ENCODE data around the gene SPRYD3. TPM values are rescaled to one million over a fixed set of nuclear protein-coding genes. Genes with fewer than 3 reads are reported as not detected.
A peak's percentile ranks its signal among the peaks of the same experiment; 100 is the strongest.

Gene SPRYD3
- total RNA-seq, 1 donor, result 33.0 TPM

GRCh38 chr12:53048033-53048779 is 31.0 kb downstream of the SPRYD3 start:
- no peak for TF ChIP-seq CTCF (IDR thresholded peaks at IDR 0.05; ENCODE audit: insufficient read depth, low read length)
- no peak for DNase-seq (ENCODE audit: low read depth)
- H3K4me3 ChIP-seq (ENCODE audit: low read depth, low read length), result peak overlapping the region; percentile 88

- H3K4me3 ChIP-seq (ENCODE audit: low read depth, low read length), result peak overlapping the region; percentile 89
- no peak for TF ChIP-seq CTCF (IDR thresholded peaks at IDR 0.05; ENCODE audit: insufficient read depth, low read length)
- peak; percentile 79 for DNase-seq (ENCODE audit: low read depth)
Observed at GRCh38 chr12:53047221-53048032, 31.8 kb downstream of the SPRYD3 start.

DNA sequence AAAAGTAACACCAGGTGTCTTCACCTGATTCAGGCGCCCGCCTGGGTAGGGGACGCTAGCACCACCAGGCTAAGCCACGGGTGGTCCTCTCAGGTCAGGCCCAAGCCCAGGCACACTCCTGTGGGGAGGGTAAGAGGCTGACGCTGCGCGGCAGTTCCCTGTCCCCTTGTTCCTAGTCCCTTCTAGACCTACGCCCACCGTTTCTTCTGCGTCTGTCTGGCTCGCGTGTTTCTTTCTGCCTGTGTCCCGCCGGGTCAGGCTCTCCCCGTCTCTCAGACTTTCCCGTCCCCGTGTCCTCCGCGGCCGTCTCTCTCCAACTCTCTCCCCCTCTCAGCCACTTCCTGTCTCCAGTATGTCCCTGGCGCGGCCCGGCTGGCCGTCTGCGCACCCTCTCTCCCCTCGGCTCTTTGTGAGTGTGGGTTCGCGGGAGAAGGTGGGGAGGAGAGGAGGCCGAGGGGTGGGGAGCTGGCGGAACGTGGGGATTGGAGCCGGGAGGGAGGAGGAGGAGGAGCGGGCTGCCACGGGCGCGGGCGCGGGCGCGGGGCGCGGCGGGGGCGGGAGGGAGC is 32.5 kb downstream of the SPRYD3 start:
- peak; percentile 88 for DNase-seq (ENCODE audit: low read depth)
- TF ChIP-seq CTCF (IDR thresholded peaks at IDR 0.05; ENCODE audit: insufficient read depth, low read length), result no peak
- peak overlapping the region; percentile 89 for H3K4me3 ChIP-seq (ENCODE audit: low read depth, low read length)

DNA sequence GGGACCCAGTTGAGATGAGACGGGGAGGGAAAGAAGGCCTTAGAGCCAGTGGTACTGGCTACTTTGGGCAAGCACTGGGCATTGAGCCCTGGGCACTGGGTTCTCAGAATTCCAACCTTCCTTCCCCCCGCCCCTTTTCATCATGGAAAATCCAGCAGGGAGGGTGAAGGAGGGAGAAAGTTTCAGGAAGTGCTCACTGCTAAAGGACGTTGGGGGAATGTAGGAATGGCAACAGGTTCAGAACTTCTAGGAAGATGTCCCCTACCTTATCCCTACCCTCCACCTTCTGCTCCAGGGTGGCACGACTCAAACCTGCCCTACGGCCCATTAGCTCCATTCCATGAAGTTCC is 33.5 kb downstream of the SPRYD3 start:
- peak overlapping the region; percentile 89 for H3K4me3 ChIP-seq (ENCODE audit: low read depth, low read length)
- peak; percentile 72 for DNase-seq (ENCODE audit: low read depth)

DNA sequence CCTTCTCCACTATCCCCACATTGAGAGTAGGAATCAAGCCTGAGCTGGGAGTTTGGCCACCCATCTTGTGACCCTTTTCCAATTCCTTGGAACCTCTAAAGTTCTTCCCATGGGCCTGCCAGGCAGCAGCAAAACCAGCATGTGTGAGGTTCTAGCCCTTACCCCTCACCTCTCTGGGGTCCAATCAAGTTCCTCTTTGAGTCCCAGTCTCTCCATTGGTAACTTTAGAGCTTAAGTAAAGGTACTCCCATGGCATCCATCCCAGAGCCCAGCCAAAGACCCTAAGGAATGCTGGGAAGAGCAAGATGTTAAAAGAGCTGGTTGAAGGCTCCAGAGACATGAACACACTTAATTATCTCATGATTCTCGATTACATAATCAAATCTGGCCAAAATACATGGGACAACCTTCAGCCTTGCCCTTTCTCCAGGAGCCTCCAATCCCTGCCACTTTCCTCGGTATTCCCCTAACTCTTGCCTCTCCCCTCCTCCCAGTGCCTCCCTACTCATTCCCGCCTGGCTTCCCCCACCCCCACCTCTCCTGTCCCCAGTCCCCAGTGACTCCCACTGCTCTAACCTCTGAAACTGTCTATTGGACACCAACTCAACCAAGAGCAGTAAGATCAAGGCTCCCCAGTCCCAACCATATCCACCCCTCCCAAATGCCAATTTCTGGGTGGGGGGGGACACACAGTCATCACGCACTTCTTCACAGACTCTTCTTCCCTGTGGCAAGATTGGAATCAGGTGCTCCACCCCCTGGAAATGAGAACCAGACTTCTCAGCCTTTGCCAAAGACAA is 34.1 kb downstream of the SPRYD3 start:
- no peak for DNase-seq (ENCODE audit: low read depth)
- TF ChIP-seq CTCF (IDR thresholded peaks at IDR 0.05; ENCODE audit: insufficient read depth, low read length), result no peak
- H3K4me3 ChIP-seq (ENCODE audit: low read depth, low read length), result peak overlapping the region; percentile 45

More for the DNA sequence above, 33.5 kb downstream of the SPRYD3 start:
- no peak for TF ChIP-seq CTCF (IDR thresholded peaks at IDR 0.05; ENCODE audit: insufficient read depth, low read length)

DNA sequence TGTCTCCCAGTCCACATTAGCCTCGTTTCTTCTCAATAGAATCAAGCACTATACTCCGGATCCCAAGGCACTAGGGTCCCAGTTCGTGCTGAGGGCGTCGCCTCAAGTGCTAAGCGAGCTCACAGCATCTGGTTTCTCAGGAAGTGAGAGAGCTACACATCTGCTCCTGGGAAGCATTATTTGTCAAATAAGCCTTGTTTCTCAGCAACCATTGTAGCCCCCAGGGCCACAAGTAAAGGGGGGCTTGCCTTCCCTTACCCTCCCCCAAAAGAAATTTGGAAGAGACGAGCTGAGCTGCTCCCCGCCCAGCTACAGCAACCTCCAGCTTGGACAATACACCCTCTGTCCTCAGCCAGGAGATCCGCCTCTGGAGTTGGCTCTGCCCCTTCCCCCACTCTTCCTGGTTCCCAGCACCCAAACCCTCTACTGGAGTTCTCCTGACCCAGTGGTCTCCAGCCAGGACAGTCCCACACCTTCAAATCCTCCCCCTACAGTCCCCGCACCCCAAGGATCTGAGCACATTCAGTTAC is 35.1 kb downstream of the SPRYD3 start:
- no peak overlapping the region for H3K4me3 ChIP-seq (ENCODE audit: low read depth, low read length)
- DNase-seq (ENCODE audit: low read depth), result no peak
- TF ChIP-seq CTCF (IDR thresholded peaks at IDR 0.05; ENCODE audit: insufficient read depth, low read length), result no peak
